ENCODE results near the gene OR10A2.

OR10A2 gene

GRCh38 chr11:6892400-6892799 is 29.5 kb downstream of the OR10A2 start, which contains the start of gene OR2D2:
TSS of gene OR2D2 (minus strand) at chr11:6892500. CDS start at chr11:6892500, 0 bp downstream.
- ATAC-seq (ENCODE audit: insufficient read depth, low read depth): no peak
- H3K4me3 ChIP-seq (ENCODE audit: low read depth in 1 of 2, low read length in 2 of 2): no peak within 1 kb of the TSS
- DNase-seq: no peak
- no peaks in the 10 kb centered on the region for H3K79me2 ChIP-seq (ENCODE audit: insufficient read depth, low read length)
- H3K36me3 ChIP-seq (ENCODE audit: insufficient read depth, low read length): no peaks in the 10 kb centered on the region
- no peaks in the 10 kb centered on the region for H3K27me3 ChIP-seq (ENCODE audit: insufficient read depth, low read length, poor library complexity)
- no peak within 1 kb of the TSS for H3K9ac ChIP-seq (ENCODE audit: low read depth, low read length)
- H4K20me1 ChIP-seq (ENCODE audit: insufficient read depth, low read length): no peaks in the 10 kb centered on the region
- TF ChIP-seq CTCF (IDR thresholded peaks at IDR 0.05; ENCODE audit: borderline replicate concordance, extremely low read depth, low read length, poor library complexity, severe bottlenecking) (no peak), EZH2 (IDR thresholded peaks at IDR 0.05; ENCODE audit: borderline replicate concordance, low read depth, low read length, severe bottlenecking) (no peak)
- no peaks in the 10 kb centered on the region for H3K9me3 ChIP-seq (ENCODE audit: insufficient read depth, low read length, severe bottlenecking)
- no peak within 1 kb of the TSS for H3K4me2 ChIP-seq (ENCODE audit: insufficient read depth, low read length)
- no peak within 1 kb of the TSS for H3K27ac ChIP-seq (ENCODE audit: low read length)
- no peak within 1 kb of the TSS for H2AFZ ChIP-seq (ENCODE audit: low read depth, low read length)
- H3K4me1 ChIP-seq (ENCODE audit: insufficient read depth, low read length): no peaks in the 10 kb centered on the region

DNA sequence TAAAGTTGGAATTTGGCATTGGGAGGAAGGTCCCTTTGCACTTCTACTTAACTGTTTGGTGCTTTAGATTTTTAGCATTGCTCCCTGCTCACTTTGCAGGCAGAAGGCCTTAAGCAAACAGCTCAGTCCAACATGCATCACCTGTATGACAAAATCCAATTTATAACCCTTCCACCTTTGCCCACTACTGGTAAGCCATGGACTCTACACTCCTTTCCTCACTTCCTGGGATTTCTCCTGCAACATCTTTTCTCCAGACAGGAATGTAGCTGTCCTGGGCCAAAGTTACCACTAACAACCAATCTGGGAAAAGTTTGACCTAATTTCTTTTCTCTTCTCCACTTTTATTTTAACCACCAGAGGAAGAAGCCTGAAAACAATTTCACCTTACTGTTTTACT is 31.2 kb downstream of the OR10A2 start:
- Histone ChIP-seq H3K36me3 (ENCODE audit: insufficient read depth, low read length) (no peaks in the 10 kb centered on the region), H4K20me1 (ENCODE audit: insufficient read depth, low read length) (no peaks in the 10 kb centered on the region), H3K4me3 (ENCODE audit: low read depth in 1 of 2, low read length in 2 of 2) (no peak overlapping the region), H3K4me1 (ENCODE audit: insufficient read depth, low read length) (no peaks in the 10 kb centered on the region), H2AFZ (ENCODE audit: low read depth, low read length) (no peak overlapping the region), H3K79me2 (ENCODE audit: insufficient read depth, low read length) (no peaks in the 10 kb centered on the region), H3K27ac (ENCODE audit: low read length) (no peak overlapping the region), H3K4me2 (ENCODE audit: insufficient read depth, low read length) (no peak overlapping the region), H3K9me3 (ENCODE audit: insufficient read depth, low read length, severe bottlenecking) (no peaks in the 10 kb centered on the region), H3K27me3 (ENCODE audit: insufficient read depth, low read length, poor library complexity) (no peaks in the 10 kb centered on the region), H3K9ac (ENCODE audit: low read depth, low read length) (no peak overlapping the region)
- DNase-seq (no peak), ATAC-seq (ENCODE audit: insufficient read depth, low read depth) (no peak)
- no peak for TF ChIP-seq EZH2 (IDR thresholded peaks at IDR 0.05; ENCODE audit: borderline replicate concordance, low read depth, low read length, severe bottlenecking)
- TF ChIP-seq CTCF (IDR thresholded peaks at IDR 0.05; ENCODE audit: borderline replicate concordance, extremely low read depth, low read length, poor library complexity, severe bottlenecking): no peak

- DNase-seq (no peak), ATAC-seq (ENCODE audit: insufficient read depth, low read depth) (no peak)
- H3K9ac ChIP-seq (ENCODE audit: low read depth, low read length): no peak overlapping the region
- H3K79me2 ChIP-seq (ENCODE audit: insufficient read depth, low read length): no peaks in the 10 kb centered on the region
- H3K4me1 ChIP-seq (ENCODE audit: insufficient read depth, low read length): no peaks in the 10 kb centered on the region
- H3K27me3 ChIP-seq (ENCODE audit: insufficient read depth, low read length, poor library complexity): no peaks in the 10 kb centered on the region
- no peak overlapping the region for H3K27ac ChIP-seq (ENCODE audit: low read length)
- H4K20me1 ChIP-seq (ENCODE audit: insufficient read depth, low read length): no peaks in the 10 kb centered on the region
- no peak overlapping the region for H3K4me2 ChIP-seq (ENCODE audit: insufficient read depth, low read length)
- no peaks in the 10 kb centered on the region for H3K9me3 ChIP-seq (ENCODE audit: insufficient read depth, low read length, severe bottlenecking)
- no peak for TF ChIP-seq CTCF (IDR thresholded peaks at IDR 0.05; ENCODE audit: borderline replicate concordance, extremely low read depth, low read length, poor library complexity, severe bottlenecking)
- no peak overlapping the region for H2AFZ ChIP-seq (ENCODE audit: low read depth, low read length)
- no peaks in the 10 kb centered on the region for H3K36me3 ChIP-seq (ENCODE audit: insufficient read depth, low read length)
- no peak overlapping the region for H3K4me3 ChIP-seq (ENCODE audit: low read depth in 1 of 2, low read length in 2 of 2)
These were observed 32.2 kb downstream of the OR10A2 start for GRCh38 chr11:6895010-6895409.

GRCh38 chr11:6898911-6899310 is 36.1 kb downstream of the OR10A2 start:
- H4K20me1 ChIP-seq (ENCODE audit: insufficient read depth, low read length): no peaks in the 10 kb centered on the region
- no peak overlapping the region for H2AFZ ChIP-seq (ENCODE audit: low read depth, low read length)
- H3K9me3 ChIP-seq (ENCODE audit: insufficient read depth, low read length, severe bottlenecking): no peaks in the 10 kb centered on the region
- H3K27me3 ChIP-seq (ENCODE audit: insufficient read depth, low read length, poor library complexity): no peaks in the 10 kb centered on the region
- H3K36me3 ChIP-seq (ENCODE audit: insufficient read depth, low read length): no peaks in the 10 kb centered on the region
- no peak overlapping the region for H3K4me3 ChIP-seq (ENCODE audit: low read depth in 1 of 2, low read length in 2 of 2)
- H3K9ac ChIP-seq (ENCODE audit: low read depth, low read length): no peak overlapping the region
- no peak overlapping the region for H3K27ac ChIP-seq (ENCODE audit: low read length)
- DNase-seq (no peak), ATAC-seq (ENCODE audit: insufficient read depth, low read depth) (no peak)
- H3K4me2 ChIP-seq (ENCODE audit: insufficient read depth, low read length): no peak overlapping the region
- no peak for TF ChIP-seq EZH2 (IDR thresholded peaks at IDR 0.05; ENCODE audit: borderline replicate concordance, low read depth, low read length, severe bottlenecking)
- no peak for TF ChIP-seq CTCF (IDR thresholded peaks at IDR 0.05; ENCODE audit: borderline replicate concordance, extremely low read depth, low read length, poor library complexity, severe bottlenecking)
- no peaks in the 10 kb centered on the region for H3K79me2 ChIP-seq (ENCODE audit: insufficient read depth, low read length)
- H3K4me1 ChIP-seq (ENCODE audit: insufficient read depth, low read length): no peaks in the 10 kb centered on the region
